SU-DHL-6 (cell line): ENCODE results near the gene TOM1.

Experiments used
- H2AFZ ChIP-seq: fragments of 200-600 bp; sonication (generic); 2 replicates; pipeline ENCODE4 v1.6.1; 2014; ENCODE audit warnings: low read depth, mild to moderate bottlenecking, moderate library complexity, mixed read lengths, antibody characterized with exemption, low read length; ENCODE audit not compliant: severe bottlenecking
- H3F3A ChIP-seq: fragments of 200-600 bp; shearing (Covaris generic); 2 replicates; pipeline ENCODE4 v1.6.0; 2016; ENCODE audit warnings: antibody characterized with exemption, mild to moderate bottlenecking; ENCODE audit not compliant: insufficient read depth
- H3K27ac ChIP-seq: fragments of 200-600 bp; sonication (generic); 2 replicates; pipeline ENCODE4 v1.5.1; 2016; ENCODE audit warnings: low read depth, mild to moderate bottlenecking, low read length, moderate library complexity, mixed read lengths
- H3K27me3 ChIP-seq: fragments of 200-600 bp; sonication (generic), shearing (Covaris generic); 2 replicates; pipeline ENCODE4 v1.6.0; 2014; ENCODE audit warnings: mild to moderate bottlenecking, low read length
- H3K36me3 ChIP-seq: fragments of 200-600 bp; sonication (generic); 2 replicates; pipeline ENCODE4 v1.6.1; 2014; ENCODE audit warnings: mild to moderate bottlenecking, low read length, mixed read lengths
- H3K4me2 ChIP-seq: fragments of 300-600, 200-600 bp; shearing (Covaris generic), sonication (generic); 2 replicates; pipeline ENCODE4 v1.6.0; 2014; ENCODE audit warnings: low read length, low read depth, mild to moderate bottlenecking; ENCODE audit not compliant: poor library complexity, severe bottlenecking
- H3K4me3 ChIP-seq: fragments of 200-600 bp; sonication (generic); 2 replicates; pipeline ENCODE4 v1.5.1; 2014; ENCODE audit warnings: antibody characterized with exemption, low read length, mild to moderate bottlenecking, mixed read lengths; ENCODE audit not compliant: insufficient read depth, poor library complexity, severe bottlenecking
- H3K79me2 ChIP-seq: fragments of 200-600 bp; sonication (generic); 2 replicates; pipeline ENCODE4 v1.6.1; 2014; ENCODE audit warnings: mild to moderate bottlenecking, low read length, moderate library complexity; ENCODE audit not compliant: insufficient read depth
- H3K9ac ChIP-seq: fragments of 200-600 bp; sonication (generic); 2 replicates; pipeline ENCODE4 v1.7.0; 2014; ENCODE audit warnings: mild to moderate bottlenecking, low read length
- H3K9me2 ChIP-seq: fragments of 200-600 bp; sonication (generic); replicated peaks from 2 replicates; pipeline ENCODE4 v1.6.1; 2014; ENCODE audit warnings: low read length; ENCODE audit not compliant: insufficient read depth
- H3K9me3 ChIP-seq: fragments of 200-600 bp; sonication (generic); 2 replicates; pipeline ENCODE4 v1.6.1; 2014; ENCODE audit warnings: low read length, mixed read lengths; ENCODE audit not compliant: insufficient read depth
- H4K20me1 ChIP-seq: fragments of 200-600 bp; sonication (generic); 2 replicates; pipeline ENCODE4 v1.6.1; 2014; ENCODE audit warnings: low read depth, mild to moderate bottlenecking, antibody characterized with exemption, low read length, moderate library complexity, mixed read lengths
- CTCF ChIP-seq: fragments of 200-600 bp; sonication (generic); IDR thresholded peaks from one replicate; pipeline ENCODE4 v1.5.1; 2017; ENCODE audit warnings: antibody characterized with exemption, mild to moderate bottlenecking, low read length, moderate library complexity; ENCODE audit not compliant: insufficient read depth, poor library complexity, severe bottlenecking
- EZH2phosphoT487 ChIP-seq: fragments of 200-600 bp; sonication (generic), shearing (Covaris generic); conservative IDR thresholded peaks from 2 replicates; pipeline ENCODE4 v1.6.1; 2018; ENCODE audit warnings: mild to moderate bottlenecking, antibody characterized with exemption, low read length, moderate library complexity, mixed read lengths

The TOM1 gene

GRCh38 chr22:35274154-35274871 is 25.4 kb upstream of the TOM1 start:
- Histone ChIP-seq H3K9me2 (no peaks in the 10 kb centered on the region), H3K4me2 (no peak overlapping the region), H3F3A (no peaks in the 10 kb centered on the region), H2AFZ (no peak overlapping the region), H3K9me3 (no peaks in the 10 kb centered on the region), H3K27me3 (no peaks in the 10 kb centered on the region), H4K20me1 (no peaks in the 10 kb centered on the region), H3K9ac (no peak overlapping the region), H3K36me3 (peaks cover 15% of the 10 kb centered on the region; the same call in 1 of the 2 replicates), H3K4me3 (no peak overlapping the region), H3K79me2 (peaks cover 57% of the 10 kb centered on the region), H3K27ac (no peak overlapping the region)
- no peak for TF ChIP-seq CTCF
- TF ChIP-seq EZH2phosphoT487 = no peak

GRCh38 chr22:35275580-35275979 is 24.1 kb upstream of the TOM1 start:
- H3K9me3 ChIP-seq = no peaks in the 10 kb centered on the region
- H3K27ac ChIP-seq = no peak overlapping the region
- no peaks in the 10 kb centered on the region for H3K27me3 ChIP-seq
- H3K4me2 ChIP-seq = no peak overlapping the region
- peaks cover 62% of the 10 kb centered on the region for H3K79me2 ChIP-seq
- H2AFZ ChIP-seq = no peak overlapping the region
- H4K20me1 ChIP-seq = no peaks in the 10 kb centered on the region
- TF ChIP-seq EZH2phosphoT487 (no peak), CTCF (no peak)
- no peaks in the 10 kb centered on the region for H3F3A ChIP-seq
- no peaks in the 10 kb centered on the region for H3K9me2 ChIP-seq
- peaks cover 17% of the 10 kb centered on the region; the same call in 1 of the 2 replicates for H3K36me3 ChIP-seq
- H3K4me3 ChIP-seq = no peak overlapping the region
- H3K9ac ChIP-seq = no peak overlapping the region

GRCh38 chr22:35276019-35276418 is 23.7 kb upstream of the TOM1 start:
- no peaks in the 10 kb centered on the region for H3K9me2 ChIP-seq
- H3K27me3 ChIP-seq = no peaks in the 10 kb centered on the region
- no peak overlapping the region for H3K4me3 ChIP-seq
- TF ChIP-seq CTCF (no peak), EZH2phosphoT487 (no peak)
- no peaks in the 10 kb centered on the region for H4K20me1 ChIP-seq
- H3F3A ChIP-seq = no peaks in the 10 kb centered on the region
- peaks cover 14% of the 10 kb centered on the region; the same call in 1 of the 2 replicates for H3K36me3 ChIP-seq
- H3K9ac ChIP-seq = no peak overlapping the region
- no peak overlapping the region for H2AFZ ChIP-seq
- H3K79me2 ChIP-seq = peaks cover 63% of the 10 kb centered on the region
- H3K4me2 ChIP-seq = no peak overlapping the region
- no peaks in the 10 kb centered on the region for H3K9me3 ChIP-seq
- H3K27ac ChIP-seq = no peak overlapping the region
